MM.1S (cell line): ENCODE results near the gene EFCAB7.

Source experiments
- DNase-seq: peaks from one replicate; pipeline ENCODE4 v3.0.0-alpha.2; 2015
- H2AFZ ChIP-seq: fragments of 300-600 bp; sonication (generic); 2 replicates; pipeline ENCODE4 v1.6.0; 2016; ENCODE audit warnings: antibody characterized with exemption, low read length
- H3F3A ChIP-seq: fragments of 300-600 bp; sonication (generic); 2 replicates; pipeline ENCODE4 v1.6.1; 2016; ENCODE audit warnings: mild to moderate bottlenecking, antibody characterized with exemption, low read length, moderate library complexity, mixed read lengths; ENCODE audit not compliant: insufficient read depth
- H3K27ac ChIP-seq: fragments of 300-600 bp; sonication (generic); 2 replicates; pipeline ENCODE4 v1.5.1; 2016; ENCODE audit warnings: mild to moderate bottlenecking, low read length
- H3K27me3 ChIP-seq: fragments of 300-600 bp; sonication (generic); replicated peaks from 2 replicates; pipeline ENCODE4 v1.6.0; 2016; ENCODE audit warnings: low read length; ENCODE audit not compliant: insufficient read depth
- H3K36me3 ChIP-seq: fragments of 300-600 bp; sonication (generic); replicated peaks from 2 replicates; pipeline ENCODE4 v1.6.1; 2016; ENCODE audit warnings: mild to moderate bottlenecking, low read length, mixed read lengths; ENCODE audit not compliant: insufficient read depth
- H3K4me1 ChIP-seq: fragments of 300-600 bp; sonication (generic); 2 replicates; pipeline ENCODE4 v1.6.1; 2016; ENCODE audit warnings: low read length, mixed read lengths
- H3K4me2 ChIP-seq: fragments of 300-600 bp; sonication (generic); 2 replicates; pipeline ENCODE4 v1.6.0; 2016; ENCODE audit warnings: low read depth, low read length
- H3K4me3 ChIP-seq: fragments of 300-600 bp; sonication (generic); 2 replicates; pipeline ENCODE4 v1.5.1; 2016; ENCODE audit warnings: low read length, mixed read lengths
- H3K79me2 ChIP-seq: fragments of 300-600 bp; sonication (generic); 2 replicates; pipeline ENCODE4 v1.6.1; 2016; ENCODE audit warnings: mixed run types, low read length, mixed read lengths
- H3K9ac ChIP-seq: fragments of 300-600 bp; sonication (generic); 2 replicates; pipeline ENCODE4 v1.6.1; 2016; ENCODE audit warnings: low read length, mixed read lengths
- H3K9me2 ChIP-seq: fragments of 300-600 bp; sonication (generic); replicated peaks from 2 replicates; pipeline ENCODE4 v1.6.1; 2016; ENCODE audit warnings: mild to moderate bottlenecking, low read length, mixed read lengths; ENCODE audit not compliant: insufficient read depth
- H3K9me3 ChIP-seq: fragments of 300-600 bp; sonication (generic); replicated peaks from 2 replicates; pipeline ENCODE4 v1.6.1; 2016; ENCODE audit warnings: mild to moderate bottlenecking, low read length, mixed read lengths; ENCODE audit not compliant: insufficient read depth
- H4K20me1 ChIP-seq: fragments of 300-600 bp; sonication (generic); 2 replicates; pipeline ENCODE4 v1.6.1; 2016; ENCODE audit warnings: mild to moderate bottlenecking, low read length, moderate library complexity, mixed read lengths; ENCODE audit not compliant: insufficient read depth
- EZH2 ChIP-seq: fragments of 300-600 bp; sonication (generic); optimal IDR thresholded peaks from 2 replicates; pipeline ENCODE3; 2017; ENCODE audit warnings: low read depth, mild to moderate bottlenecking, antibody characterized with exemption, low read length, mixed read lengths
- EZH2phosphoT487 ChIP-seq: fragments of 300-600 bp; sonication (generic); IDR thresholded peaks from 2 replicates; pipeline ENCODE4 v1.6.1; 2018; ENCODE audit warnings: antibody characterized with exemption, low read length
- TF ChIP-seq, protein P1 (sequence below): fragments of 300-600 bp; sonication (generic); IDR thresholded peaks from 2 replicates; pipeline ENCODE4 v1.5.1; 2016; ENCODE audit warnings: antibody characterized with exemption, low read length, mixed read lengths

EFCAB7 gene

DNA sequence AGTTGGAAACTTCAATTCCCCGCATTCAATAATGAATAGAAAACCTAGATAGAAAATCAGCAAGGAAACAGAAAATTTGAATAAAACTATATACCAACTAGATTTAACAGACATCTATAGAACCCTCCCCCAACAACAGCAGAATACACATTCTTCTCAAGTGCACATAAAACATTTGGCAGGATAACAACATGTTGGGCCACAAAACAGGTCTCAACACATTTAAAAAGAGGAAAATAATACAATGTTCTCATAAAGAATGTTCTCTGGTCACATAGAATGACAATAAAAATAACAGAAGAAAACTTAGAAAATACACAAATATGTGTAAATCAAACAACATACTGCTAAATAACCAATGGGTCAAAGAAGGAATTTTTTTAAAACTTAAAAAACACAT, 25.2 kb upstream of the EFCAB7 start:
- H3F3A ChIP-seq: no peaks in the 10 kb centered on the region
- H3K27me3 ChIP-seq: no peaks in the 10 kb centered on the region
- H3K79me2 ChIP-seq: peaks cover 6% of the 10 kb centered on the region
- H3K9me2 ChIP-seq: no peaks in the 10 kb centered on the region
- H3K4me2 ChIP-seq: no peak overlapping the region
- H2AFZ ChIP-seq: no peak overlapping the region
- no peaks in the 10 kb centered on the region for H3K36me3 ChIP-seq
- H3K4me1 ChIP-seq: no peaks in the 10 kb centered on the region
- H4K20me1 ChIP-seq: peaks cover 4% of the 10 kb centered on the region; the same call in 1 of the 2 replicates
- DNase-seq: no peak
- no peaks in the 10 kb centered on the region for H3K9me3 ChIP-seq
- H3K4me3 ChIP-seq: no peak overlapping the region
- TF ChIP-seq, protein P1, sequence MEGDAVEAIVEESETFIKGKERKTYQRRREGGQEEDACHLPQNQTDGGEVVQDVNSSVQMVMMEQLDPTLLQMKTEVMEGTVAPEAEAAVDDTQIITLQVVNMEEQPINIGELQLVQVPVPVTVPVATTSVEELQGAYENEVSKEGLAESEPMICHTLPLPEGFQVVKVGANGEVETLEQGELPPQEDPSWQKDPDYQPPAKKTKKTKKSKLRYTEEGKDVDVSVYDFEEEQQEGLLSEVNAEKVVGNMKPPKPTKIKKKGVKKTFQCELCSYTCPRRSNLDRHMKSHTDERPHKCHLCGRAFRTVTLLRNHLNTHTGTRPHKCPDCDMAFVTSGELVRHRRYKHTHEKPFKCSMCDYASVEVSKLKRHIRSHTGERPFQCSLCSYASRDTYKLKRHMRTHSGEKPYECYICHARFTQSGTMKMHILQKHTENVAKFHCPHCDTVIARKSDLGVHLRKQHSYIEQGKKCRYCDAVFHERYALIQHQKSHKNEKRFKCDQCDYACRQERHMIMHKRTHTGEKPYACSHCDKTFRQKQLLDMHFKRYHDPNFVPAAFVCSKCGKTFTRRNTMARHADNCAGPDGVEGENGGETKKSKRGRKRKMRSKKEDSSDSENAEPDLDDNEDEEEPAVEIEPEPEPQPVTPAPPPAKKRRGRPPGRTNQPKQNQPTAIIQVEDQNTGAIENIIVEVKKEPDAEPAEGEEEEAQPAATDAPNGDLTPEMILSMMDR: no peak
- no peak for TF ChIP-seq EZH2phosphoT487
- TF ChIP-seq EZH2: no peak
- H3K9ac ChIP-seq: no peak overlapping the region
- no peak overlapping the region for H3K27ac ChIP-seq

DNA sequence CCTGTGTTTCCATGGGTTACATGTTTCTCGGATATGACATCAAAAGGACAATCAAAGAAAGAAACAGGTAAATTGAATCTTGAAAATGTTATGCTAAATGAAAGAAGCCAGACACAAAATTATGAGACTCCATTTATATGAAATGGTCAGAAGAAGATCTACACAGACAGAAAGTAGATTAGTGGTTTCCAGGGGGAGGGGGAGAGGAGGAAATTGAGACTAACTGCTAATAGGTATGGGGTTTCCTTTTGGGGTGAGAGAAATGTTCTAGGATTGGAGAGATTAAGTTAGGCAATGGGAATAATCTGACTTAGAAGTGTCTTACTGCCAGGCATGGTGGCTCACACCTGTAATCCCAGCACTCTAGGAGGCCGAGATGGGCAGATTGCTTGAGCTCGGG, 22.1 kb upstream of the EFCAB7 start:
- Histone ChIP-seq H3K79me2 (peaks cover 6% of the 10 kb centered on the region), H3K9me3 (no peaks in the 10 kb centered on the region), H3K9me2 (no peaks in the 10 kb centered on the region), H3K27ac (no peak overlapping the region), H3F3A (no peaks in the 10 kb centered on the region), H3K27me3 (no peaks in the 10 kb centered on the region), H3K4me1 (no peaks in the 10 kb centered on the region), H4K20me1 (peaks cover 4% of the 10 kb centered on the region; the same call in 1 of the 2 replicates), H2AFZ (no peak overlapping the region), H3K4me2 (no peak overlapping the region), H3K36me3 (no peaks in the 10 kb centered on the region), H3K4me3 (no peak overlapping the region), H3K9ac (no peak overlapping the region)
- DNase-seq: peak; percentile 14
- TF ChIP-seq EZH2: no peak
- TF ChIP-seq EZH2phosphoT487: no peak

DNA sequence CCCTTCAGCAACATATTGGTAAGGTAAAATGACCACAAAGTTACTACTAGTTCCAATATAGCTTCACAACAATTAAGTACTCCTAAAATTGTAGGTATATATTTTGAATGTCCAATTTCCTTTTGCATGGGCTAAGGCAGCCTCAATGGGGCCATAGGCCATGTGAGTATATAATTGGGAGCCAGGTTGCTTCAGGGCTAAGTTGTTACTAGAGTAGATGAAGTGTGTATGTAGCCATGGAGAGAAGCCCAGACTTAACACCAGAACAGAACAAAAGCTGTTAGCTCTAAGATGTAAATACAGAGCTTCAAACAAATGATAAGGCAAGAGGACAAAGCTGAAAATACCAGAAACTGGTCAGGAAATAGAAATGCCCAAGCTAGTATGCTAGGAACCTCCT, 16.5 kb upstream of the EFCAB7 start:
- Histone ChIP-seq H4K20me1 (no peaks in the 10 kb centered on the region), H3K9me2 (no peaks in the 10 kb centered on the region), H2AFZ (no peak overlapping the region), H3K4me2 (no peak overlapping the region), H3K4me1 (no peaks in the 10 kb centered on the region), H3K4me3 (no peak overlapping the region), H3K27ac (no peak overlapping the region), H3K36me3 (peaks cover 16% of the 10 kb centered on the region; the same call in 1 of the 2 replicates), H3K79me2 (peaks cover 13% of the 10 kb centered on the region; the same call in 1 of the 2 replicates), H3K27me3 (no peaks in the 10 kb centered on the region), H3K9me3 (no peaks in the 10 kb centered on the region), H3K9ac (no peak overlapping the region), H3F3A (no peaks in the 10 kb centered on the region)
- DNase-seq: no peak
- TF ChIP-seq, protein P1: no peak
- TF ChIP-seq EZH2: no peak
- no peak for TF ChIP-seq EZH2phosphoT487

DNA sequence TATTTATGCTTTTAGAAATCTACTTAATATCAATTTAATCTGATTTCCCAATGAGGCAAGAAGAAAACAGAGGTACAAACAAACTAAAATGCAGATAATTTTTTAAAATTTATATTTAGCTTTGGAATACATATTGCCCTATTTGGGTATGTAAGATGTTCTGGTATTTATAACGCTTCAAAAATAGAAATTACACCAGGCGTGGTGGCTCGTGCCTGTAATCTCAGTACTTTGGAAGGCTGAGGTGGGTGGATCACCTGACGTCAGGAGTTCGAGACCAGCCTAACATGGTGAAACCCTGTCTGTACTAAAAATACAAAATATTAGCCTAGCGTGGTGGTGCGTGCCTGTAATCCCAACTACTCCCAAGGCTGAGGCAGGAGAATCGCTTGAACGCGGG, 13.6 kb upstream of the EFCAB7 start:
- DNase-seq: no peak
- no peak overlapping the region for H3K9ac ChIP-seq

More for the DNA sequence above, 13.6 kb upstream of the EFCAB7 start:
- Histone ChIP-seq H3F3A (no peaks in the 10 kb centered on the region), H3K9me2 (no peaks in the 10 kb centered on the region), H3K9me3 (no peaks in the 10 kb centered on the region), H3K36me3 (peaks cover 16% of the 10 kb centered on the region; the same call in 1 of the 2 replicates), H3K4me1 (no peaks in the 10 kb centered on the region), H3K27me3 (no peaks in the 10 kb centered on the region), H3K4me2 (no peak overlapping the region), H4K20me1 (no peaks in the 10 kb centered on the region), H3K27ac (no peak overlapping the region), H2AFZ (no peak overlapping the region), H3K4me3 (no peak overlapping the region), H3K79me2 (peaks cover 23% of the 10 kb centered on the region; the same call in 1 of the 2 replicates)
- TF ChIP-seq EZH2 (no peak), EZH2phosphoT487 (no peak)
- TF ChIP-seq, protein P1: no peak
